ENCODE results near the gene PCNP. TPM values are rescaled to one million over a fixed set of nuclear protein-coding genes. Genes with fewer than 3 reads are reported as not detected.
"Not testable (repeated sequence)": the region's sequence is repeated elsewhere in the genome, so short reads cannot be mapped to it uniquely, and the experiment has no call there.

PCNP gene
- polyA plus RNA-seq, 1 donor = 115 TPM

- DNase-seq (ENCODE audit: low read depth) = no peak
Observed at GRCh38 chr3:101567528-101568317, 6.3 kb upstream of the PCNP start.

GRCh38 chr3:101571028-101571895, 2.7 kb upstream of the PCNP start:
- DNase-seq (ENCODE audit: low read depth) = no peak

- no peak for DNase-seq (ENCODE audit: low read depth)
Observed at GRCh38 chr3:101574388-101575112, 570 bp downstream of the PCNP start.

GRCh38 chr3:101577286-101577685, 3.3 kb downstream of the PCNP start:
- no peak for DNase-seq (ENCODE audit: low read depth)

- DNase-seq (ENCODE audit: low read depth) = no peak
Observed at GRCh38 chr3:101588616-101589015, 14.6 kb downstream of the PCNP start.

GRCh38 chr3:101591071-101591470, 17.1 kb downstream of the PCNP start:
- no peak for DNase-seq (ENCODE audit: low read depth)

GRCh38 chr3:101602731-101603130, 28.8 kb downstream of the PCNP start:
- DNase-seq (ENCODE audit: low read depth) = no peak

GRCh38 chr3:101603184-101603583, 29.2 kb downstream of the PCNP start:
- DNase-seq (ENCODE audit: low read depth) = no peak

- not testable (repeated sequence) for DNase-seq (ENCODE audit: low read depth)
Observed at GRCh38 chr3:101605398-101605797, 31.4 kb downstream of the PCNP start.

- no peak for DNase-seq (ENCODE audit: low read depth)
Observed at GRCh38 chr3:101611023-101611422, 37.0 kb downstream of the PCNP start.

GRCh38 chr3:101613014-101613413, 39.0 kb downstream of the PCNP start:
- not testable (repeated sequence) for DNase-seq (ENCODE audit: low read depth)

- no peak for DNase-seq (ENCODE audit: low read depth)
Observed at GRCh38 chr3:101615525-101615924, 41.5 kb downstream of the PCNP start.

- no peak for DNase-seq (ENCODE audit: low read depth)
Observed at GRCh38 chr3:101617478-101617877, 43.5 kb downstream of the PCNP start.

GRCh38 chr3:101618726-101619125, 44.7 kb downstream of the PCNP start:
- DNase-seq (ENCODE audit: low read depth) = no peak

- no peak for DNase-seq (ENCODE audit: low read depth)
Observed at GRCh38 chr3:101619734-101620133, 45.8 kb downstream of the PCNP start.

- no peak for DNase-seq (ENCODE audit: low read depth)
Observed at GRCh38 chr3:101623656-101624055, 49.7 kb downstream of the PCNP start.

GRCh38 chr3:101624857-101625256, 50.9 kb downstream of the PCNP start:
- no peak for DNase-seq (ENCODE audit: low read depth)

- DNase-seq (ENCODE audit: low read depth) = no peak
Observed at GRCh38 chr3:101625879-101626278, 51.9 kb downstream of the PCNP start.

- DNase-seq (ENCODE audit: low read depth) = no peak
Observed at GRCh38 chr3:101629219-101629618, 55.2 kb downstream of the PCNP start.

GRCh38 chr3:101631098-101631796, 57.3 kb downstream of the PCNP start:
- DNase-seq (ENCODE audit: low read depth) = no peak

GRCh38 chr3:101631959-101632358, 58.0 kb downstream of the PCNP start:
- not testable (repeated sequence) for DNase-seq (ENCODE audit: low read depth)

- DNase-seq (ENCODE audit: low read depth) = no peak
Observed at GRCh38 chr3:101632586-101632985, 58.6 kb downstream of the PCNP start.
